Tibial artery (tissue), 4 donors: Measurements from ENCODE around the gene HES1.
A peak's percentile ranks its signal among the peaks of the same experiment; 100 is the strongest.

Experiments
- DNase-seq, 2 donors: peaks; one replicate each; pipeline ENCODE4 v3.0.0-alpha.2; 2019
- H3K27ac ChIP-seq, 2 donors: fragments of 200-600 bp; sonication (generic) in 1 of 2; 1 replicate in 1 of 2; 2 replicates in 1 of 2; pipeline ENCODE4 v1.5.1; 2018 to 2019; ENCODE audit warnings: mild to moderate bottlenecking in 1 of 2
- H3K27me3 ChIP-seq, 2 donors: fragments of 200-600 bp; sonication (generic) in 1 of 2; one replicate each; pipeline versions ENCODE4 v1.5.1 to v1.6.0; 2016 to 2019
- H3K36me3 ChIP-seq, 3 donors: fragments of 200-600 bp; sonication (generic) in 2 of 3; one replicate each; pipeline ENCODE4 v1.5.1; 2016 to 2019; ENCODE audit warnings: mild to moderate bottlenecking in 2 of 3
- H3K4me1 ChIP-seq, 4 donors: fragments of 200-600 bp; sonication (generic) in 2 of 4; 1 replicate in 3 of 4; 2 replicates in 1 of 4; pipeline ENCODE4 v1.5.1; 2016 to 2019
- H3K4me3 ChIP-seq, 2 donors: fragments of 200-600 bp; sonication (generic) in 1 of 2; 1 replicate in 1 of 2; 2 replicates in 1 of 2; pipeline ENCODE4 v1.5.1; 2018 to 2019; ENCODE audit warnings: mild to moderate bottlenecking in 2 of 2
- H3K9me3 ChIP-seq, 3 donors: fragments of 200-600 bp; sonication (generic) in 1 of 3; one replicate each; pipeline ENCODE4 v1.5.1; 2016 to 2019
- intact Hi-C: fragments of 100-400 bp; cut with DNase I; formaldehyde crosslinking; loops from one replicate; pipeline ENCODE4 v1.15.0; 2023; ENCODE audit warnings: low total_unique reads
- TF ChIP-seq, protein P1 (sequence below), 2 experiments: fragments of 200-600 bp in 1 of 2; fragments of 450-650 bp in 1 of 2; IDR thresholded peaks; one replicate each; pipeline ENCODE4 v1.5.1; 2017 to 2019; ENCODE audit warnings: antibody characterized with exemption in 2 of 2, mild to moderate bottlenecking in 1 of 2, moderate library complexity in 1 of 2

The HES1 gene

DNA sequence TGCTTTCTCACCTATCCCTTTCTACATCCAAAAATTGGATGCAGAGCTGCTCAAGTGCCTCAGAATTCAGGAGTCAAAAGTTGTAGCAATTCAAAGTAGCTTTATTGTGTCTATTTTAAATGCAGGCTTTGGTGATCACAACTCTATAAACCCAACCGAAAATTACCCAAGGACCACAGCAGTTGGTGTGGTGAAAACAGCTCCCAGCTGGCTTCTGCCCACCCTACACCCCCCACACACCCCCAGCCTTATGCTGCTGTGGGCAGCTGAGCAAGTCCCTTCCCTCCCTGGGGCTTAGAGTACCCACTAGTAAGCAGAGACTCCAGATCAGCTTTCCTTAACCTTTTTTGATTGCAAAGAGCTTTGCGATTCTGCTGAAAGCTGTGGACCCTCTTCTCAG is 5.8 kb upstream of the HES1 start:
- H3K9me3 ChIP-seq, result no peaks in the 10 kb centered on the region
- peaks cover 0 to 44% (median 34%) of the 10 kb centered on the region in 4 donors for H3K4me1 ChIP-seq
- TF ChIP-seq, protein P1, sequence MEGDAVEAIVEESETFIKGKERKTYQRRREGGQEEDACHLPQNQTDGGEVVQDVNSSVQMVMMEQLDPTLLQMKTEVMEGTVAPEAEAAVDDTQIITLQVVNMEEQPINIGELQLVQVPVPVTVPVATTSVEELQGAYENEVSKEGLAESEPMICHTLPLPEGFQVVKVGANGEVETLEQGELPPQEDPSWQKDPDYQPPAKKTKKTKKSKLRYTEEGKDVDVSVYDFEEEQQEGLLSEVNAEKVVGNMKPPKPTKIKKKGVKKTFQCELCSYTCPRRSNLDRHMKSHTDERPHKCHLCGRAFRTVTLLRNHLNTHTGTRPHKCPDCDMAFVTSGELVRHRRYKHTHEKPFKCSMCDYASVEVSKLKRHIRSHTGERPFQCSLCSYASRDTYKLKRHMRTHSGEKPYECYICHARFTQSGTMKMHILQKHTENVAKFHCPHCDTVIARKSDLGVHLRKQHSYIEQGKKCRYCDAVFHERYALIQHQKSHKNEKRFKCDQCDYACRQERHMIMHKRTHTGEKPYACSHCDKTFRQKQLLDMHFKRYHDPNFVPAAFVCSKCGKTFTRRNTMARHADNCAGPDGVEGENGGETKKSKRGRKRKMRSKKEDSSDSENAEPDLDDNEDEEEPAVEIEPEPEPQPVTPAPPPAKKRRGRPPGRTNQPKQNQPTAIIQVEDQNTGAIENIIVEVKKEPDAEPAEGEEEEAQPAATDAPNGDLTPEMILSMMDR (IDR thresholded peaks at IDR 0.05), result no peak
- no peaks in the 10 kb centered on the region for H3K36me3 ChIP-seq
- intact Hi-C loops, result loop anchor here (5.0 to 10.0 kb wide), 3 partner anchors 345 to 455 kb away; no protein-coding TSS in a partner anchor
- H3K27ac ChIP-seq, result no peak overlapping the region
- H3K4me3 ChIP-seq, result no peak overlapping the region
- H3K27me3 ChIP-seq, result peaks cover 0 to 3% of the 10 kb centered on the region in 2 donors
- DNase-seq, result no peak

DNA sequence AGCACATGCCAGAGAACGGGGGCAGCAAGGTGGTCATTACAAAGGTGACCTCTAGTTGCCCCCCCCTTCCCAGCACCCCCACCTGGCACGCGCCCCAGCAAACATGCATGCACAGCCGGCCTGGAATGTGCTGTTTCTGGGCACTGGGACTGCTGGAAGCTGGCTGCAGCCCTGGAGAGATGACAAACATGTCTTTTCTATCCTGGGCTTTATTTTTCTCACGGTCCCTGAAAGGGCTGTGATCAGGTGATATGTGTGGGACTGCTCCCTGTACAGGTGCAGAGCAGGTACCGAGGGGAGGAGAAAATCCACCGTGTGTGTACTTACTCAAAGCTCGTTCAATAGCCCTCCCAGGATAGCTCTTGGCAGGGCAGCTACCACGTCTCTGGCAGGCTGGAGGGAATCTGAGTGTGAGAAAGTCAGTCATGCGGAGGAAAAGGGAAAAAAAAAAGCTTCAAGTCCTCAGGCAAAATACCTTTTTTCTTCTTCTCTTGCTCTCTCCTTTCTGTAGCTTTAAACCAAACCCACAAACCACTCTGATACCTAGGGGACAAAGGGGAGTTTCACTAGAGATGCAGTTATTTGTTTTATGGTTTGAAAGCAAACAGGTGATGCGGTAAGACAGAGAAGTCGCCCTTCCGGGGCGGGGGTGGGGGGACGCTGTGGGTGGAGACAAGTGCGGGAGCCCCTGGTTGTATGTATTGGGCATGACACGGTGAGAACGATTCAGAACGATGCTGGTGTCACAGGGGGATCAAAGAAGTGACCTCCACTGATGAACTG is 5.0 kb upstream of the HES1 start:
- no peaks in the 10 kb centered on the region for H3K9me3 ChIP-seq
- no peaks in the 10 kb centered on the region for H3K36me3 ChIP-seq
- H3K27me3 ChIP-seq, result peaks cover 0 to 3% of the 10 kb centered on the region in 2 donors
- H3K27ac ChIP-seq, result peak overlapping the region; percentile 24
- H3K4me1 ChIP-seq, result peaks cover 0 to 51% (median 39%) of the 10 kb centered on the region in 4 donors
- peak in 1 of 2 donors; percentile 74 for DNase-seq
- TF ChIP-seq, protein P1 (IDR thresholded peaks at IDR 0.05), result no peak
- intact Hi-C loops, result loop anchor here (5.0 to 10.0 kb wide), 3 partner anchors 346 to 454 kb away; no protein-coding TSS in a partner anchor
- peak overlapping the region in 1 of 2 donors; percentile 5 for H3K4me3 ChIP-seq

DNA sequence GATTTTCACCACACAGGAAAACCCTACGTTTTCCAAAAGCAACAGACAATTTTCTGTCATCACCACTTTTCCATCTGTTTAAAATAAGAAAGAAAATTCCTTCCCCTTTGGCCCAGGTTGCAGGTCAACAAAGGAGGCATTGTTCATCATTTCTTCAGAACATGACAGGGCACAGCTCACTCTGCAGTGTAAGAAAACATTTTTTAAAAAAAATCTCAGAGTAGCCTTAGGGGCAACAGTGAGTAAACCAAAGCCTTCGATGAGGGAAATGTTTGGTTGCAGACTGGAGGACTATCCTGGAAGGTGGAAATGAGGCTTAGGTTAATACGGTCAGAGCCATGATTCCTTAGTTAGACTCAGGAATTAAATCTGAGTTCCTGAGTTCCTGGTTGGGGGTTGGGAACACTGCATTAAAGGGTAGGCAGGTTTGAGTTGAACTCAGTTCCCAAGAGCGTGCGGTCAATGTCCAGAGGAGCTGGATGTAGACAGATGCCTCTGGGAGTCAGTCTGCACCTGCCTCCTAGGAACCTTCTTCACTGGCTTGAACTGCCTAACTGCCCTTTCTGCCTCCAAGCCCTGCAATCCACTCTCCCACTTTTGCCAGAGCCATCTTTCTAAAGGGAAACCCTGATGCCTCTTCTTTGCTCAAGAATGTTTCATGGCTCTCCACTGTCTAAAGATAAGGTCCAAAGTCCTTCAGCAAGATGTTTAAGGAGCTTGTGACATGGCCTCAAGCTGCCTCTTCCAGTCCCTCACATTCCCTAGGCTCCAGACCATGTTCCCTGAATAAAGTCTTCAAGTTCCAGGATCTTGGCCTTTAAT is 3.3 kb upstream of the HES1 start:
- H3K4me1 ChIP-seq, result peaks cover 0 to 51% (median 39%) of the 10 kb centered on the region in 4 donors
- intact Hi-C loops, result loop anchor here (1.0 to 10.0 kb wide), 4 partner anchors 49 to 452 kb away; no protein-coding TSS in a partner anchor
- peak overlapping the region; percentile 74 to 99 for H3K27ac ChIP-seq

DNA sequence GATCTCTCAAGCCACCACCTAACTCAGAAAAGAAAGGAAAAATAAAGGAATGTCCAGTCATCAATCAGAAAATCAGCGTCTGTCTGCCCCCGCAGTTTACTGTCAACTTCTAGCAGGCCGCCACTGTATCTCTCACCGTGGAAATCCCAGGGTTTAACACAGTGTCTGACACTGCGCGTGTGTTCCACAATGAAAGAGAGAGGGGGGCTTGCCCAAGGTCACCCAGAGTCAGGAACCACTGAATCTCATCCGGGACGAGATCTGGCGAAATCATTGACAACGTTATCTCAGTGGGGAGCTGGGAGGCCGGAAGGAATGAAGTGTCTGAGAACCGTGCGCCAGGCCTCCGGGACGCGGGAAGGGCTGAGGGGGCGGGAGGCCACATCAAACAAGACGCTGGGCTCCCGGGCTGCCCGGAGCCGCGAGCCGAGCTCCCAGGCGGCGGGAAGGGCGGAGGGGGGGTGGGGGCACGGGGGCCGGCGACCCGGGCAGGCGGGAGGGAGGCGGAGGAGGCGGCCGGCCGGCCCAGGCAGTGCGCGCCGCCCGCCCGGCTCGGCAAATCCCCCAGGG is 2.2 kb upstream of the HES1 start:
- H3K4me1 ChIP-seq, result peaks cover 0 to 60% (median 45%) of the 10 kb centered on the region in 4 donors
- peak overlapping the region; percentile 74 to 99 for H3K27ac ChIP-seq

More for the DNA sequence above, 3.3 kb upstream of the HES1 start:
- TF ChIP-seq, protein P1 (IDR thresholded peaks at IDR 0.05), result no peak
- Histone ChIP-seq H3K36me3 (peaks cover 0 to 1% (median 0%) of the 10 kb centered on the region in 3 donors), H3K9me3 (no peaks in the 10 kb centered on the region), H3K27me3 (no peaks in the 10 kb centered on the region), H3K4me3 (no peak overlapping the region)
- DNase-seq, result no peak

More for the DNA sequence above, 2.2 kb upstream of the HES1 start:
- intact Hi-C loops, result loop anchor here (2.0 to 10.0 kb wide), 5 partner anchors 63 to 451 kb away; no protein-coding TSS in a partner anchor
- Histone ChIP-seq H3K27me3 (no peaks in the 10 kb centered on the region), H3K36me3 (peaks cover 0 to 5% (median 0%) of the 10 kb centered on the region in 3 donors), H3K4me3 (peak overlapping the region; percentile 67 to 90), H3K9me3 (no peaks in the 10 kb centered on the region)
- DNase-seq, result peak; percentile 55 to 88
- TF ChIP-seq, protein P1 (IDR thresholded peaks at IDR 0.05), result no peak
